Parathyroid adenoma (tissue), 2 donors: ENCODE measurements around the gene C1orf198.
A peak's percentile ranks its signal among the peaks of the same experiment; 100 is the strongest.

Experiments used
- H2AFZ ChIP-seq: fragments of 300-600 bp; sonication (generic); one replicate; pipeline ENCODE4 v1.7.0; 2017; ENCODE audit warnings: antibody characterized with exemption, mild to moderate bottlenecking
- H3K27ac ChIP-seq: fragments of 300-600 bp; sonication (generic); one replicate; pipeline ENCODE4 v1.7.0; 2017
- H3K27me3 ChIP-seq: fragments of 300-600 bp; sonication (generic); one replicate; pipeline ENCODE4 v1.7.0; 2017; ENCODE audit warnings: low read length; ENCODE audit not compliant: control insufficient read depth, insufficient read depth
- H3K36me3 ChIP-seq: fragments of 300-600 bp; sonication (generic); one replicate; pipeline ENCODE4 v1.7.0; 2017; ENCODE audit warnings: low read length; ENCODE audit not compliant: control insufficient read depth, insufficient read depth
- H3K4me1 ChIP-seq: fragments of 300-600 bp; sonication (generic); one replicate; pipeline ENCODE4 v1.7.0; 2017; ENCODE audit warnings: control low read depth
- H3K4me2 ChIP-seq: fragments of 300-600 bp; sonication (generic); one replicate; pipeline ENCODE4 v1.7.0; 2017; ENCODE audit warnings: low read length
- H3K4me3 ChIP-seq: fragments of 300-600 bp; sonication (generic); one replicate; pipeline ENCODE4 v1.7.0; 2017; ENCODE audit warnings: low read depth, low read length
- H3K79me2 ChIP-seq: fragments of 300-600 bp; sonication (generic); one replicate; pipeline ENCODE4 v1.7.0; 2017; ENCODE audit warnings: control low read depth
- H3K9ac ChIP-seq: fragments of 300-600 bp; sonication (generic); one replicate; pipeline ENCODE4 v1.7.0; 2017; ENCODE audit warnings: mild to moderate bottlenecking
- H3K9me3 ChIP-seq: fragments of 300-600 bp; sonication (generic); one replicate; pipeline ENCODE4 v1.7.0; 2017; ENCODE audit warnings: low read length; ENCODE audit not compliant: control insufficient read depth
- CTCF ChIP-seq: fragments of 300-600 bp; sonication (generic); IDR thresholded peaks from one replicate; pipeline ENCODE4 v1.7.0; 2017; ENCODE audit warnings: antibody characterized with exemption, mild to moderate bottlenecking
- donor health status: primary hyperparathyroidism.

C1orf198 gene

GRCh38 chr1:230868736-230869385 lies 540 bp upstream of the C1orf198 start:
- TF ChIP-seq CTCF, result no peak
- Histone ChIP-seq H3K4me2 (peak overlapping the region; percentile 79), H3K27me3 (no peaks in the 10 kb centered on the region), H3K36me3 (no peaks in the 10 kb centered on the region), H3K9ac (no peak overlapping the region), H3K27ac (peak overlapping the region; percentile 69), H3K79me2 (no peaks in the 10 kb centered on the region), H3K9me3 (no peaks in the 10 kb centered on the region), H3K4me1 (no peaks in the 10 kb centered on the region), H3K4me3 (peak overlapping the region; percentile 59), H2AFZ (peak overlapping the region; percentile 97)

- Histone ChIP-seq H3K27ac (peak overlapping the region; percentile 29), H3K4me3 (peak overlapping the region; percentile 79), H3K9me3 (no peaks in the 10 kb centered on the region), H3K9ac (no peak overlapping the region), H3K79me2 (no peaks in the 10 kb centered on the region), H3K27me3 (no peaks in the 10 kb centered on the region), H3K4me2 (peak overlapping the region; percentile 71), H2AFZ (peak overlapping the region; percentile 80), H3K36me3 (no peaks in the 10 kb centered on the region), H3K4me1 (peaks cover 11% of the 10 kb centered on the region)
- no peak for TF ChIP-seq CTCF
These were observed 1.0 kb downstream of the C1orf198 start for GRCh38 chr1:230867101-230867902.

GRCh38 chr1:230866171-230867070 lies 1.9 kb downstream of the C1orf198 start:
- peaks cover 6% of the 10 kb centered on the region for H3K79me2 ChIP-seq
- no peak overlapping the region for H3K27ac ChIP-seq
- no peaks in the 10 kb centered on the region for H3K9me3 ChIP-seq
- no peak overlapping the region for H2AFZ ChIP-seq
- TF ChIP-seq CTCF, result no peak
- H3K36me3 ChIP-seq, result no peaks in the 10 kb centered on the region
- no peak overlapping the region for H3K9ac ChIP-seq
- H3K4me3 ChIP-seq, result peak overlapping the region; percentile 79
- H3K4me1 ChIP-seq, result peaks cover 11% of the 10 kb centered on the region
- H3K27me3 ChIP-seq, result no peaks in the 10 kb centered on the region
- peak overlapping the region; percentile 71 for H3K4me2 ChIP-seq

GRCh38 chr1:230865062-230865817 lies 3.1 kb downstream of the C1orf198 start:
- Histone ChIP-seq H3K27me3 (no peaks in the 10 kb centered on the region), H3K9ac (no peak overlapping the region), H3K4me1 (peaks cover 11% of the 10 kb centered on the region)

More at GRCh38 chr1:230865062-230865817, 3.1 kb downstream of the C1orf198 start:
- Histone ChIP-seq H3K4me2 (no peak overlapping the region), H3K27ac (no peak overlapping the region), H3K36me3 (no peaks in the 10 kb centered on the region), H3K79me2 (peaks cover 14% of the 10 kb centered on the region), H2AFZ (no peak overlapping the region), H3K4me3 (no peak overlapping the region), H3K9me3 (no peaks in the 10 kb centered on the region)
- no peak for TF ChIP-seq CTCF
